NCI-H345 treated with DMSO at 0.1 percent for 48 hours (cell line): Measurements from ENCODE around the gene JAK1.
A peak's percentile ranks its signal among the peaks of the same experiment; 100 is the strongest.
"Not testable (repeated sequence)": the region's sequence is repeated elsewhere in the genome, so short reads cannot be mapped to it uniquely, and the experiment has no call there.

Experiments used
- DNase-seq: peaks from one replicate; lab custom pipeline; 2025; ENCODE audit not compliant: unreplicated experiment; lab: John Stamatoyannopoulos, UW

The JAK1 gene

GRCh38 chr1:64844175-64844574 is 122.2 kb downstream of the JAK1 start:
- DNase-seq = no peak

- no peak for DNase-seq
These were observed 122.7 kb downstream of the JAK1 start for GRCh38 chr1:64843675-64844074.

DNA sequence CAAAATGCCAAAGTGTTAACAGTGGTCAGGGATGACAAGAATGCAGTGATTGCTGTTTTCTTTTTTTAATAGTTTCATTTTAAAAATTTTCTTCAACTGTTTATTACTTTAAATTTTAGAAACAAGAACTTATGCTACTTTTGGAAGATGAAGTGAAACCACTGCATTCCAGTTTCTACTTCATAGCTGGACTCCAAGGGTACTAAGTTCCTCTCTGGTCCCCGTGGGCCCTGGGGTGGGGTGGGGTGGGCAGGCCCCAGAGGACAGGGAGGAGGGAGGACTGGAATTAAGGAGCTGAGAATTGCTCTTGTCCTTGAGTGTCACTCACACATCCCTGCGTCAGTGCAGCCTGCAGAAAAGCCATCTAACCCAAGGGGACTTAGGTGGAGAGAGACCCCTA is 124.1 kb downstream of the JAK1 start:
- DNase-seq = no peak

GRCh38 chr1:64841330-64842065 is 124.9 kb downstream of the JAK1 start:
- no peak for DNase-seq

DNA sequence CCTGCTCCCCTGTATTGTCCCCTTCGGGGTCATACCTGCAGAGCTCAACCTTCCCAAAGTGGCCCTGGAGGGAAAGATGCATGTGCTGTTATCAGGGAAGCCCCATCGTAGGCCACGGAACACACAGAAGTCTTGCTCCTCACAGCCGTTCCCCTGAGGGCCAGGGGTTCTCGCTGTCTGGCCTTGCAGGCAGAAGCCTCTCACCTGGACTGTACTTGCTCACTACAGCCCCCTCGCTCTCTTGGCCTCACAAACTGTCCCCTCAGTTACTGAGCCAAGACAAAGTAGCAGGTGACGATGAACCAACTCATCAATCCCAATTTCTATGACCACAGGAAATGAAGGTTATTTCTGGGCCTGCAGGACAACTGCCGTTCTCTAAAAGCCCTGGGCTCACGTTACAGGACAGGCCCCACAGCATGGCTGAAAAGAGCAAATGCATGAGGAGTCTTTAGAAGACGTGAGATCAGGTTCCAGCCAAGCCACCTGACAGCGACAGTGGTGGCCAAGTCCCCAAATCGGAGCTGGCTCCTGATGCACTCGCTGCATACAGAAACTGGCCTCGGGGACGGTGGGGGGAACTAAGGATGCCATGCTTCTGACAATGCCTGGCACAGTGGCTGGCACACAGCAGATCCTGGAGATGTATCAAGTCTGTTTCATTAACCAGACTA is 126.5 kb downstream of the JAK1 start:
- DNase-seq = no peak

DNA sequence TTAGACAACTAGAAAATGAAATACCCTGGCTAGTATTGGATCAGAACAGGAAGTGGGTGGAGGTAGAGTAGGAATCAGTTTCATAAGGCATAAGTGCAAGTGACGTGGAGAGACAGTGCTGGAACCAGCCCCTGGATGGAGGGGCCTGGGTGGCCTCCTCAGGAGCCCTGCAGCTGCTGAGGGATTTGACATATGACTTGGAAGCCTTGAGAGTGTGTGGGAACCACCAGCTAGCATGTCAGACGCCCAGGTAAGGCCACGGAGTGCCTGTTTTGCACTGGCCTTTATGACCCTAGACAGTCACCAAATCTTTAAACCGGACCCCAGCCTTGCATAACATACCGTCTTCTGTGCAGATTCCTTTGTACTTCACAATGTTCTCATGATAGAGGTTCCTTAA is 127.1 kb downstream of the JAK1 start:
- no peak for DNase-seq

DNA sequence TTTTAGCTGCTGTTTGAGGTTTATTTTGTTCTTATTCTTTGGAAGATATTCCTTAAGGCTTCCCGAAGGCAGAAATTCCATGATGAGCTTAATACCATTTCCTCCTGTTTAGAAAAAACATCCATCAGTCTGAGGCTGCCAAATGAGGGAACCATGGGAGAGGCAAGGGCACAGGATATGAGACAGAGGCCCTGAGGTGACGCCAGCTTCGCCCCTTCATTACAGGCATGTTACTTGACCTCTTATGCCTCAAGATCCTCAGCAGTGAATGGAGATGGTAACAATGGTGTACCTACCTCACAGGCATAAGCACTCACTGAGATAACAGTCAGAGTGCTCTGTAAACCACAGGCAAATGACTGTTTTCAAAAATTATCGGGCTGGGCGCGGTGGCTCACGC is 127.9 kb downstream of the JAK1 start:
- no peak for DNase-seq

DNA sequence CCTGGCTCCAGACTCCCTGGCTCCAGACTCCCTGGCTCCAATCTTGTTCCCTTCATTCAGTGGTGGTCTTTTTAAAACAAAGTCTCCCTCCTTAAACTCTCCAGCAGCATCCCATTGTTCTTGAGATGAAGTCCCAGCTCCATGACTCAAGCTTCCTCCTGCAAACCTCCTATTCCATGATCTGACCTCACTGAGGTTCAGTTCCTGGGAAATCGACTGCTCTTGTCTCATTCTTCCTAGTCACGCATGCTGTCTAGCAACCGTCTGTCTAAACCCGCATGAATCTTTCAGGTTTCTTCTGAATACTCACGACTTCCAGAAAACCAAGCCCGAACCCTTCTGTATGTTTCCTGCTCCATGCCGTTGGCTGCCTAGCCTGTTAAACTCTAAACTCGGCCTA is 129.5 kb downstream of the JAK1 start:
- no peak for DNase-seq

GRCh38 chr1:64834734-64835133 is 131.6 kb downstream of the JAK1 start:
- DNase-seq = no peak

DNA sequence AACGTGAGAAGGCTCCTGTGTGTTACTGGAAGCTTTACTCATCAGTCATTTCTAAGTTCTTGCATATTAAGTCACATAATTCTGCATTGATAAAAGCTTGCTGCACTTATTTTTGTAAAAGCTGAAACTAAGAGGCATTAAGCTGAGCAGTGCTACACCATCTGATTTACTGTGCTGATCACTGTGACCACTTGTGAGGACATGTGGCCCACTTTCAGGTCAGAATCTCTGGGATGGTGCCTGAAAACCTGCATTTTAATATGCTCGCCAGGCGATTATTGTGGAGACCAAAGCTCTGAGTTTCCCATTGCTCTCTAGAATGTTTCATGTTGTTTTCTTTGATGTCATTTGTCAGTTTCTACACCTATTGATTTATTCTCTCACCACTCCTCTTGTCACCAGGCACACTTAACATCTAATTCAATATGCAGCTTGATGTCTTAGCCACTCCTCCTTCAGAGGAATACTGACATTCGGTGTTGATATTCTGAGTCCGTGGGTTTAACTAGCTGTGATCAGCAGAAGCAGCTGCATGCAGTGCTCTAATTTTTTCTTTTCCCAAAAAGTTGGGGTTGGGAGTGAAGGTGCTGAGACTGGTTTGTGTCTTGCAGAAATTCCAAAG is 136.2 kb downstream of the JAK1 start:
- DNase-seq = no peak

- no peak for DNase-seq
These were observed 136.8 kb downstream of the JAK1 start for GRCh38 chr1:64829411-64830029.

DNA sequence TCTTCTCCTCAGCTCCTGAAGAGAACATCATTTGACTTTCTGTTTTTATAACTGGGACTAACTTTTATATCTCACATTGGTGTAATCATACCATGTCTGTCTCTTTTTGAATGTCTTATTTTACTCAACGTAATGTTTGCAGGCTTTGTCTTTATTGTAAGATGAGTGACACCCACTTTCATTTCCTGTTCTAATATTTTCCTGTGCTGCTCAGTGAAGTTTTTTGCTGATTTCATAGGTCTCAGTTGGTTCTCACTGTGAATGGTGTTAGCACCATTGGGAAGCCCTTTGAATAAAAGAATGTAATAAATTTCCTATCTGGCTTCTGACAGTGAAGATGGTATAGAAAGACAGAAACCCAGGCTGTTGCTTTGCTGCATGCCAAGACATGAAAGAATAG is 137.5 kb downstream of the JAK1 start:
- DNase-seq = no peak

- DNase-seq = no peak
These were observed 139.4 kb downstream of the JAK1 start for GRCh38 chr1:64826991-64827390.

GRCh38 chr1:64823691-64824476 is 142.5 kb downstream of the JAK1 start:
- peak; percentile 65 for DNase-seq

- no peak for DNase-seq
These were observed 143.7 kb downstream of the JAK1 start for GRCh38 chr1:64822621-64823020.

GRCh38 chr1:64820572-64820971 is 145.8 kb downstream of the JAK1 start:
- DNase-seq = not testable (repeated sequence)

DNA sequence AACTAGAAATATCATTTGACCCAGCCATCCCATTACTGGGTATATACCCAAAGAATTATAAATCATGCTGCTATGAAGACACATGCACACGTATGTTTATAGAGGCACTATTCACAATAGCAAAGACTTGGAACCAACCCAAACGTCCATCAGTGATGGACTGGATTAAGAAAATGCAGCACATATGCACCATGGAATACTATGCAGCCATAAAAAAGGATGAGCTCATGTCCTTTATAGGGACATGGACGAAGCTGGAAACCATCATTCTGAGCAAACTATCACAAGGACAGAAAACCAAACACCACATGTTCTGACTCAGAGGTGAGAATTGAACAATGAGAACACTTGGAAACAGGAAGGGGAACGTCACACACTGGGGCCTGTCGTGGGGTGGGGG is 149.0 kb downstream of the JAK1 start:
- not testable (repeated sequence) for DNase-seq

DNA sequence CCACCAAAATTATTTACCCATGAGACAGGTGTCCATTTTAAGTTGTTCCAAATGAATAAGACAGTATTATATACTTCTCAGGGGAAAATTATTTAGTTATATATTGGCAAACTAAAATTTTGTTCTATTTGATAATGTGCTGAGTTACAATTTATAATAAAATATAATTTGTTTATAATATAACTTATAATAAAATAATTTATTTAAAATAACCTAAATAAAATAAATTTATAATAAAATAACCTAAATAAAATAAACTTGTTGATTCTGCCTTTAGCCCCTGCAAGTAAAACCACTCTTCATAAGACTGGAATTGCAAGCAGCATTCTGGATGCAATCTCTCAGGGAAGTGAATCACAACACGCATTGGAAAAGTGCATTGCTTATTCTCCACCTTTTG is 151.9 kb downstream of the JAK1 start:
- no peak for DNase-seq

- DNase-seq = no peak
These were observed 155.2 kb downstream of the JAK1 start for GRCh38 chr1:64811131-64811530.

DNA sequence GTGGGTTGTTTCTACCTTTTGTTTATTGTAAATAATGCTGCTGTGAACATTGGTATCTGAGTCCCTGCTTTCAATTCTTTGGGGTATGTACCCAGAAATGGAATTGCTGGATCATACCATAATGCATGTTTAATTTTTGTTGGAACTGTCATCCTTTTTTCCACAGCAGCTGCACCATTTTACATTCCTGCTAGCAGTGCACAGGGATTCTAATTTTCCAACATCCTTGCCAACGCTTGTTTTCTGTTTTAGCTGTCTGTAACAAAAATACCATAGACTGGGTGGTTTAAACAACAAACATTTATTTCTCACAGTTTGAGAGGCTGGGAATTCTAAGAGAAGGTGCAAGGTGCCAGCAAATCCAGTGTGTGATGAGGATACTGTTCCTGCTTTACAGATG is 156.3 kb downstream of the JAK1 start:
- no peak for DNase-seq

DNA sequence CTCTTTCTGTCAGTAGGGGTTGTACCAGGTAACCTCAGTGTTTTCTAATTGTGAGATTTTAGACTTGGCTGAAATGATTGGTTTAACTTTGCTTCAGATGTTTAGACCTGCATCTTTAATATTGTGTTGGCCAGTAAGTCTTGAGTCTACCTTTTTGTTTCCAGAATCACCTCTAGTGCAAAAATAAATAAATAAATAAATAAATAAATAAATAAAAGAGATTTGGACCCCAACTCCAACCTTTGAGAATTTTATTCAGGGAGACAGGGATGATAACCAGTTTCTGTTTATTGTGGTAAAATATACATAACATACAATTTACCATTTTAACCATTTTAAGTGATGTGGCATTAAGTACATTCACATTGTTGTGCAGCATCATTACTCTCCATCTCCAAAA is 157.0 kb downstream of the JAK1 start:
- no peak for DNase-seq
